ENCODE data around the gene NR1H3. TPM values are rescaled to one million over a fixed set of nuclear protein-coding genes. Genes with fewer than 3 reads are reported as not detected.
A peak's percentile ranks its signal among the peaks of the same experiment; 100 is the strongest.

The NR1H3 gene
- total RNA-seq, 1 experiment from 2014 or later, result 26.3 TPM

- Histone ChIP-seq H4K8ac (replicated peaks; ENCODE audit: insufficient read length, low read depth, low read length) (no peak overlapping the region), H3T11ph (ENCODE audit: low read length) (no peak overlapping the region), H3K56ac (ENCODE audit: insufficient read length, low read depth, low read length) (no peak overlapping the region), H4K20me1 (ENCODE audit: control insufficient read depth, insufficient read depth, insufficient read length) (no peaks in the 10 kb centered on the region), H3K18ac (ENCODE audit: insufficient read length, low read depth, low read length) (no peak overlapping the region), H3K23me2 (ENCODE audit: insufficient read length, low read depth, low read length, poor library complexity, severe bottlenecking) (no peaks in the 10 kb centered on the region), H3K4ac (ENCODE audit: low read depth, low read length) (no peak overlapping the region), H2BK12ac (ENCODE audit: insufficient read length, low read depth, low read length) (no peak overlapping the region), H3K27me3 (ENCODE audit: insufficient read depth, low read length) (no peaks in the 10 kb centered on the region), H2BK20ac (ENCODE audit: low read depth, low read length, poor library complexity, severe bottlenecking) (no peak overlapping the region), H2AK5ac (ENCODE audit: insufficient read length, low read length) (no peak overlapping the region), H3K79me2 (ENCODE audit: insufficient read depth, low read length) (no peaks in the 10 kb centered on the region), H3K27ac (ENCODE audit: insufficient read length, low read depth, low read length) (no peak overlapping the region), H2BK5ac (ENCODE audit: insufficient read length, low read length) (no peak overlapping the region), H3K23ac (ENCODE audit: insufficient read length, low read depth, low read length) (no peak overlapping the region), H4K91ac (ENCODE audit: insufficient read length, low read depth, low read length) (no peak overlapping the region), H3K9ac (ENCODE audit: extremely low read depth, insufficient read length, low read length) (no peak overlapping the region), H3K79me1 (ENCODE audit: insufficient read depth, low read depth, low read length, poor library complexity, severe bottlenecking) (no peaks in the 10 kb centered on the region), H3K14ac (ENCODE audit: insufficient read depth, low read length) (no peak overlapping the region), H2BK15ac (ENCODE audit: low read depth, low read length) (no peak overlapping the region), H2BK120ac (ENCODE audit: low read depth, low read length, poor library complexity, severe bottlenecking) (no peak overlapping the region), H4K5ac (ENCODE audit: insufficient read length, low read depth, low read length) (no peak overlapping the region), H3K4me1 (ENCODE audit: insufficient read depth, low read length) (no peaks in the 10 kb centered on the region), H2AFZ (ENCODE audit: low read length) (no peak overlapping the region), H3K9me3 (ENCODE audit: control insufficient read depth, low read depth, low read length) (no peaks in the 10 kb centered on the region), H3K4me2 (ENCODE audit: insufficient read depth, insufficient read length, low read length) (no peak overlapping the region)
- peaks cover 2 to 20% of the 10 kb centered on the region in 2 experiments; a peak in 3 of 4 replicates for H3K4me1 Mint-ChIP-seq
- H3K36me3 Mint-ChIP-seq (ENCODE audit: insufficient read depth in 1 of 3, low read depth in 3 of 3), result peaks cover 38 to 83% (median 70%) of the 10 kb centered on the region in 3 experiments; a peak in 6 of 7 replicates
- TF ChIP-seq, protein P1, sequence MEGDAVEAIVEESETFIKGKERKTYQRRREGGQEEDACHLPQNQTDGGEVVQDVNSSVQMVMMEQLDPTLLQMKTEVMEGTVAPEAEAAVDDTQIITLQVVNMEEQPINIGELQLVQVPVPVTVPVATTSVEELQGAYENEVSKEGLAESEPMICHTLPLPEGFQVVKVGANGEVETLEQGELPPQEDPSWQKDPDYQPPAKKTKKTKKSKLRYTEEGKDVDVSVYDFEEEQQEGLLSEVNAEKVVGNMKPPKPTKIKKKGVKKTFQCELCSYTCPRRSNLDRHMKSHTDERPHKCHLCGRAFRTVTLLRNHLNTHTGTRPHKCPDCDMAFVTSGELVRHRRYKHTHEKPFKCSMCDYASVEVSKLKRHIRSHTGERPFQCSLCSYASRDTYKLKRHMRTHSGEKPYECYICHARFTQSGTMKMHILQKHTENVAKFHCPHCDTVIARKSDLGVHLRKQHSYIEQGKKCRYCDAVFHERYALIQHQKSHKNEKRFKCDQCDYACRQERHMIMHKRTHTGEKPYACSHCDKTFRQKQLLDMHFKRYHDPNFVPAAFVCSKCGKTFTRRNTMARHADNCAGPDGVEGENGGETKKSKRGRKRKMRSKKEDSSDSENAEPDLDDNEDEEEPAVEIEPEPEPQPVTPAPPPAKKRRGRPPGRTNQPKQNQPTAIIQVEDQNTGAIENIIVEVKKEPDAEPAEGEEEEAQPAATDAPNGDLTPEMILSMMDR (conservative IDR thresholded peaks at IDR 0.05), result no peak
- no peaks in the 10 kb centered on the region for H3K9me3 Mint-ChIP-seq
- no peaks in the 10 kb centered on the region for H3K27me3 Mint-ChIP-seq (ENCODE audit: low read depth)
- peak overlapping the region in 1 of 3 experiments; percentile 88; a peak in 3 of 7 replicates for H3K27ac Mint-ChIP-seq
- no peak for DNase-seq
- H3K4me3 Mint-ChIP-seq, result no peak overlapping the region
Observed at GRCh38 chr11:47280099-47280498, 22.3 kb downstream of the NR1H3 start.

All from H9 (cell line).